GM12878 (cell line): ENCODE data around the gene AGAP1. TPM values are rescaled to one million over a fixed set of nuclear protein-coding genes. Genes with fewer than 3 reads are reported as not detected.

Experiments
- ATAC-seq: fragments of 200-7000 bp; cut with Tn5 transposase; 3 replicates; pipeline ENCODE4 v1.9.1; 2020; ENCODE audit warnings: mild to moderate bottlenecking, moderate library complexity
- BruUV-seq: library from RNA; stranded (reverse); fragments of 400-500 nt; replicated peaks from 2 replicates; lab custom pipeline; 2021; lab: Mats Ljungman, UMichigan
- CTCF ChIA-PET: fragments of 300-600 bp; sonication (Branson Sonifier 250); formaldehyde crosslinking; extraction: SDS; loops from one replicate; lab custom pipeline; 2021; ENCODE audit warnings: inconsistent platforms; lab: Yijun Ruan, JAX
- POLR2A ChIA-PET: fragments of 350-600 bp; formaldehyde crosslinking; extraction: SDS; loops from one replicate; lab custom pipeline; 2021; ENCODE audit warnings: inconsistent platforms; lab: Charles Lee
- RAD21 ChIA-PET: fragments of 300-600 bp; sonication (Branson Sonifier 250); formaldehyde crosslinking; loops from one replicate; lab custom pipeline; 2023; ENCODE audit warnings: antibody characterized with exemption; ENCODE audit not compliant: unreplicated experiment; lab: Charles Lee
- SMC1A ChIA-PET: fragments of 300-600 bp; sonication (Branson Sonifier 250); formaldehyde crosslinking; loops from one replicate; lab custom pipeline; 2023; ENCODE audit not compliant: unreplicated experiment, uncharacterized antibody; lab: Charles Lee
- DNase-seq: peaks from one replicate; pipeline ENCODE4 v3.0.0-alpha.2; 2011; ENCODE audit warnings: low read depth, low spot score
- FAIRE-seq: peaks from 3 replicates; lab custom pipeline; 2011; peaks lifted over from hg19 to GRCh38; lab: Jason Lieb, UNC
- H2AFZ ChIP-seq: 2 replicates; pipeline ENCODE4 v1.6.0; 2011; ENCODE audit warnings: low read depth, low read length, control low read depth; ENCODE audit not compliant: control insufficient read depth
- H3K27ac ChIP-seq: 2 replicates; pipeline ENCODE4 v1.5.1; 2011; ENCODE audit warnings: control low read depth; ENCODE audit not compliant: control insufficient read depth, insufficient read depth
- H3K27me3 ChIP-seq, 2 experiments: replicated peaks in 1 of 2; 2 replicates each; pipeline versions ENCODE4 v1.6.0 to v1.6.1; 2011; ENCODE audit warnings: low read length in 1 of 2; ENCODE audit not compliant: control insufficient read depth in 2 of 2, insufficient read depth in 2 of 2
- H3K36me3 ChIP-seq, 2 experiments: 2 replicates each; pipeline ENCODE4 v1.5.1; 2011; ENCODE audit warnings: low read length in 1 of 2; ENCODE audit not compliant: control insufficient read depth in 2 of 2, insufficient read depth in 2 of 2
- H3K4me1 ChIP-seq: 2 replicates; pipeline ENCODE4 v1.6.1; 2011; ENCODE audit warnings: mild to moderate bottlenecking, low read length, moderate library complexity, mixed read lengths; ENCODE audit not compliant: control insufficient read depth, insufficient read depth
- H3K4me2 ChIP-seq: 2 replicates; pipeline ENCODE4 v1.6.0; 2011; ENCODE audit warnings: control low read depth; ENCODE audit not compliant: control insufficient read depth, insufficient read depth
- H3K4me3 ChIP-seq: fragments of 200-600 bp; sonication (generic); 2 replicates; pipeline ENCODE4 v1.5.1; 2016
- H3K79me2 ChIP-seq: 2 replicates; pipeline ENCODE4 v1.6.0; 2011; ENCODE audit warnings: low read length; ENCODE audit not compliant: control insufficient read depth, insufficient read depth
- H3K9ac ChIP-seq: 2 replicates; pipeline ENCODE4 v1.8.0; 2011; ENCODE audit warnings: low read length, control low read depth, mixed read lengths; ENCODE audit not compliant: control insufficient read depth, insufficient read depth
- H3K9me3 ChIP-seq: replicated peaks from 3 replicates; pipeline ENCODE4 v1.5.1; 2011; ENCODE audit warnings: mild to moderate bottlenecking, low read length; ENCODE audit not compliant: control insufficient read depth, insufficient read depth
- H4K20me1 ChIP-seq: 2 replicates; pipeline ENCODE4 v1.6.0; 2011; ENCODE audit not compliant: control insufficient read depth, insufficient read depth
- CHD2 ChIP-seq: IDR thresholded peaks from 2 replicates; pipeline ENCODE4 v1.6.1; 2011; ENCODE audit warnings: low read depth, low read length, improper control_type of control experiment, borderline replicate concordance
- CREB1 ChIP-seq: IDR thresholded peaks from 2 replicates; pipeline ENCODE4 v1.6.1; 2012; ENCODE audit warnings: low read depth, mild to moderate bottlenecking, inconsistent platforms
- CTCF ChIP-seq, 3 experiments: IDR thresholded peaks in 2 of 3; conservative IDR thresholded peaks in 1 of 3; 2 replicates each; pipeline ENCODE4 v1.5.1; 2011; ENCODE audit warnings: low read depth in 3 of 3, low read length in 3 of 3, mild to moderate bottlenecking in 3 of 3, control low read depth in 2 of 3, moderate library complexity in 2 of 3, inconsistent platforms in 1 of 3, mixed read lengths in 1 of 3; ENCODE audit not compliant: control insufficient read depth in 2 of 3, insufficient read depth in 1 of 3; ENCODE audit errors: extremely low read depth in 1 of 3
- HDAC6 ChIP-seq: fragments of 200-600 bp; sonication (generic); IDR thresholded peaks from one replicate; pipeline ENCODE4 v1.8.0; 2017; ENCODE audit warnings: antibody characterized with exemption; ENCODE audit not compliant: unreplicated experiment
- MTA3 ChIP-seq: IDR thresholded peaks from 2 replicates; pipeline ENCODE4 v1.6.1; 2012; ENCODE audit warnings: low read length, inconsistent platforms, borderline replicate concordance
- MYC ChIP-seq: IDR thresholded peaks from 2 replicates; pipeline ENCODE4 v1.6.1; 2011; ENCODE audit warnings: mild to moderate bottlenecking, low read length, moderate library complexity, inconsistent platforms; ENCODE audit not compliant: insufficient read depth, insufficient replicate concordance, insufficient read length, severe bottlenecking
- RUNX3 ChIP-seq: IDR thresholded peaks from 2 replicates; pipeline ENCODE4 v1.6.1; 2012; ENCODE audit warnings: low read length, inconsistent platforms
- SP1 ChIP-seq: IDR thresholded peaks from one replicate; pipeline ENCODE4 v1.6.1; 2011; ENCODE audit warnings: low read depth, low read length
- SUPT20H ChIP-seq: IDR thresholded peaks from 2 replicates; pipeline ENCODE4 v1.6.1; 2011; ENCODE audit warnings: low read depth, mild to moderate bottlenecking, low read length, moderate library complexity, borderline replicate concordance; ENCODE audit not compliant: control insufficient read depth
- ZNF274 ChIP-seq: IDR thresholded peaks from one replicate; pipeline ENCODE4 v1.8.0; 2011; ENCODE audit not compliant: insufficient read length, insufficient read depth
- WGBS: methylation state at CpG from one replicate; pipeline ENCODE4 v1.1.6; 2016; ENCODE audit warnings: low lambda C conversion rate; ENCODE audit not compliant: insufficient replicate concordance, insufficient coverage; ENCODE audit errors: missing lambda C conversion rate; 5-methylcytosine and 5-hydroxymethylcytosine counted together
- in situ Hi-C: fragments of 300-500 bp; cut with MboI; formaldehyde crosslinking; loops from 9 replicates; pipeline ENCODE4 v1.14.3; 2018; ENCODE audit warnings: mixed read lengths
- intact Hi-C: fragments of 100-400 bp; cut with micrococcal nuclease; formaldehyde crosslinking; loops from one replicate; pipeline ENCODE4 v1.14.2; 2022; ENCODE audit not compliant: unreplicated experiment
- polyA plus RNA-seq, 11 experiments: library from polyadenylated mRNA; depleted of rRNA in 4 of 11; unstranded in 6 of 11; stranded (reverse) in 5 of 11; fragments of >200 nt; fragmentation: Nextera tagmentation in 4 of 11; fragmentation: Illumina TruSeq in 1 of 11; extraction: Ambion mirVana in 4 of 11; extraction: Trizol in 1 of 11; gene quantifications; 1 replicate in 1 of 11; 2 replicates in 10 of 11; pipeline versions ENCODE4 v1.2.1 to v1.2.3, GENCODE V29; 2011 to 2016; ENCODE audit warnings: inconsistent platforms in 2 of 11, missing spikeins in 2 of 11, low read depth in 1 of 11
- total RNA-seq, 4 experiments: library from RNA; depleted of rRNA in 3 of 4; stranded (reverse); fragments of >200 nt in 3 of 4; fragmentation: Illumina TruSeq in 1 of 4; extraction: Trizol in 1 of 4; gene quantifications; 2 replicates each; pipeline versions ENCODE4 v1.2.1 to v1.2.3, GENCODE V29; 2013 to 2021
- TF ChIP-seq, protein P1 (sequence below): fragments of 450-650 bp; formaldehyde crosslinking; IDR thresholded peaks from 2 replicates; pipeline ENCODE4 v1.4.0; 2022; ENCODE audit warnings: mild to moderate bottlenecking, moderate library complexity
- TF ChIP-seq, protein P2 (sequence below): IDR thresholded peaks from 2 replicates; pipeline ENCODE4 v1.6.1; 2011; ENCODE audit warnings: low read depth, low read length, improper control_type of control experiment, borderline replicate concordance
- TF ChIP-seq, protein P3 (sequence below): fragments of 450-650 bp; IDR thresholded peaks from 2 replicates; pipeline ENCODE4 v1.6.1; 2018; ENCODE audit warnings: borderline replicate concordance, mild to moderate bottlenecking; ENCODE audit not compliant: partially characterized antibody

Gene AGAP1
- total and polyA plus RNA-seq, 10 of the 15 experiments (the other 5 are each of a cell fraction or from before 2014, with no cell fraction given) = 0.05 to 0.15 (median 0.06) TPM; not detected in 7

DNA sequence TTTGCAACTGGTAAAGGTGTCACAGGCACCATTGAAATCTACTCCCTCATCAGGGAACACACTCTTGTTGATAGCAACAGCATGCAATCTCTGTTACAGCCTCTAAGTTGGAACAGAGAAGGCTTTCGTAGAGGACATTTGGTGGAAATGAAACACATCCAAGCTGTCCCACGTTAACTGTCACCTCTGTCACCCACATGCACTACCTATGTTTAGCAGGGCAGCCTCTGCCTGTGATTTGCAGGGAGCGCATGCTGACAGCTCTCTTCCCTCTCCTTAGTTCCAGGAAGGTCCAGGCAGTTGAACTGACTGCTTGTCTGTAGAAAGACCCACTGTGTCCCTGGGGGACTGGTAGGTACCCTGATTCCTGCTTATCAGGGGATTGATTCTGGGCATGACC, 367.5 kb downstream of the AGAP1 start (continued):
- TF ChIP-seq, protein P1, sequence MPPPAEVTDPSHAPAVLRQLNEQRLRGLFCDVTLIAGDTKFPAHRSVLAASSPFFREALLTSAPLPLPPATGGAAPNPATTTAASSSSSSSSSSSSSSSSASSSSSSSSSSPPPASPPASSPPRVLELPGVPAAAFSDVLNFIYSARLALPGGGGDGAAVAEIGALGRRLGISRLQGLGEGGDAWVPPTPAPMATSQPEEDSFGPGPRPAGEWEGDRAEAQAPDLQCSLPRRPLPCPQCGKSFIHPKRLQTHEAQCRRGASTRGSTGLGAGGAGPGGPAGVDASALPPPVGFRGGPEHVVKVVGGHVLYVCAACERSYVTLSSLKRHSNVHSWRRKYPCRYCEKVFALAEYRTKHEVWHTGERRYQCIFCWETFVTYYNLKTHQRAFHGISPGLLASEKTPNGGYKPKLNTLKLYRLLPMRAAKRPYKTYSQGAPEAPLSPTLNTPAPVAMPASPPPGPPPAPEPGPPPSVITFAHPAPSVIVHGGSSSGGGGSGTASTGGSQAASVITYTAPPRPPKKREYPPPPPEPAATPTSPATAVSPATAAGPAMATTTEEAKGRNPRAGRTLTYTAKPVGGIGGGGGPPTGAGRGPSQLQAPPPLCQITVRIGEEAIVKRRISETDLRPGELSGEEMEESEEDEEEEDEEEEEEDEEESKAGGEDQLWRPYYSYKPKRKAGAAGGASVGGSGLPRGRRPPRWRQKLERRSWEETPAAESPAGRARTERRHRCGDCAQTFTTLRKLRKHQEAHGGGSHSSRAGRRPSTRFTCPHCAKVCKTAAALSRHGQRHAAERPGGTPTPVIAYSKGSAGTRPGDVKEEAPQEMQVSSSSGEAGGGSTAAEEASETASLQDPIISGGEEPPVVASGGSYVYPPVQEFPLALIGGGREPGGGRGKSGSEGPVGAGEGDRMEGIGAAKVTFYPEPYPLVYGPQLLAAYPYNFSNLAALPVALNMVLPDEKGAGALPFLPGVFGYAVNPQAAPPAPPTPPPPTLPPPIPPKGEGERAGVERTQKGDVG (CRISPR knock-in tag) = no peak
- no peak for TF ChIP-seq CREB1

DNA sequence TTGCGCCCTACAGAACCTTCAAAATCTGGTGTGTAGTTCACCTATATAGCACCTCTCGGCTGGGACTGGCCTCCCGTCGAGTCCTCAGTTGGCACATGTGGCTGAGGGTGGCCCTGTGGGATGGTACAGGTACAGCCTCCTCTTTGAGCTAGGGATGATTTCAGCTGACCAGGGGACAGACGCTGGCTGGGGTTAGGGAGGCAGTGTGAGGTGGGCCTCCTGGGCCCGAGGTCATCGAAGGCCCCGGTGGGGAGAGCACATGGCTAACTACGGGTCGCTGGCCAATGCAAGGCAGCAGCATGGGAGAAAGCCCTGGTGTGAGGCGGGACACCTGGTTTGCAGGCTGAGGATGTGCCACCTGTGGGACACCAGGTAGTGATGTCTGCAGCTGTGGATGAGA, 369.6 kb downstream of the AGAP1 start:
- CTCF ChIA-PET = no interaction called here
- Histone ChIP-seq H3K27me3 (no peaks in the 10 kb centered on the region; a peak in 1 of 4 replicates), H3K36me3 (no peaks in the 10 kb centered on the region), H3K9me3 (no peaks in the 10 kb centered on the region), H3K9ac (no peak overlapping the region), H3K4me3 (no peak overlapping the region), H3K4me1 (no peaks in the 10 kb centered on the region), H4K20me1 (no peaks in the 10 kb centered on the region), H2AFZ (no peak overlapping the region), H3K27ac (no peak overlapping the region), H3K4me2 (no peak overlapping the region), H3K79me2 (no peaks in the 10 kb centered on the region)
- no TSS peak for BruUV-seq
- RAD21 ChIA-PET = no interaction called here
- WGBS = 42% methylated on average over 11 of the region's 11 CpGs
- no peak for FAIRE-seq
- SMC1A ChIA-PET = no interaction called here
- intact Hi-C loops = no loop called here
- DNase-seq = no peak
- in situ Hi-C loops = no loop called here
- POLR2A ChIA-PET = no interaction called here
- ATAC-seq = no peak
- TF ChIP-seq, protein P2, sequence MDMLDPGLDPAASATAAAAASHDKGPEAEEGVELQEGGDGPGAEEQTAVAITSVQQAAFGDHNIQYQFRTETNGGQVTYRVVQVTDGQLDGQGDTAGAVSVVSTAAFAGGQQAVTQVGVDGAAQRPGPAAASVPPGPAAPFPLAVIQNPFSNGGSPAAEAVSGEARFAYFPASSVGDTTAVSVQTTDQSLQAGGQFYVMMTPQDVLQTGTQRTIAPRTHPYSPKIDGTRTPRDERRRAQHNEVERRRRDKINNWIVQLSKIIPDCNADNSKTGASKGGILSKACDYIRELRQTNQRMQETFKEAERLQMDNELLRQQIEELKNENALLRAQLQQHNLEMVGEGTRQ = no peak
- no peak for TF ChIP-seq RUNX3
- no peak for TF ChIP-seq MTA3
- TF ChIP-seq CTCF (IDR thresholded peaks at IDR 0.05 in 2 of 3, conservative IDR thresholded peaks at IDR 0.05 in 1 of 3; ENCODE audit: control insufficient read depth in 2 of 3, extremely low read depth in 1 of 3, insufficient read depth in 1 of 3, low read depth in 3 of 3, low read length in 3 of 3) = no peak
- TF ChIP-seq, protein P3, sequence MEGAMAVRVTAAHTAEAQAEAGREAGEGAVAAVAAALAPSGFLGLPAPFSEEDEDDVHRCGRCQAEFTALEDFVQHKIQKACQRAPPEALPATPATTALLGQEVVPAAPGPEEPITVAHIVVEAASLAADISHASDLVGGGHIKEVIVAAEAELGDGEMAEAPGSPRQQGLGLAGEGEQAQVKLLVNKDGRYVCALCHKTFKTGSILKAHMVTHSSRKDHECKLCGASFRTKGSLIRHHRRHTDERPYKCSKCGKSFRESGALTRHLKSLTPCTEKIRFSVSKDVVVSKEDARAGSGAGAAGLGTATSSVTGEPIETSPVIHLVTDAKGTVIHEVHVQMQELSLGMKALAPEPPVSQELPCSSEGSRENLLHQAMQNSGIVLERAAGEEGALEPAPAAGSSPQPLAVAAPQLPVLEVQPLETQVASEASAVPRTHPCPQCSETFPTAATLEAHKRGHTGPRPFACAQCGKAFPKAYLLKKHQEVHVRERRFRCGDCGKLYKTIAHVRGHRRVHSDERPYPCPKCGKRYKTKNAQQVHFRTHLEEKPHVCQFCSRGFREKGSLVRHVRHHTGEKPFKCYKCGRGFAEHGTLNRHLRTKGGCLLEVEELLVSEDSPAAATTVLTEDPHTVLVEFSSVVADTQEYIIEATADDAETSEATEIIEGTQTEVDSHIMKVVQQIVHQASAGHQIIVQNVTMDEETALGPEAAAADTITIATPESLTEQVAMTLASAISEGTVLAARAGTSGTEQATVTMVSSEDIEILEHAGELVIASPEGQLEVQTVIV = no peak
- TF ChIP-seq MYC = no peak
- no peak for TF ChIP-seq HDAC6
- TF ChIP-seq SP1 = no peak
- no peak for TF ChIP-seq ZNF274
- no peak for TF ChIP-seq SUPT20H
- TF ChIP-seq CHD2 = no peak
